Trophoblast cell (in vitro differentiated cells and primary cell): ENCODE data around the gene CATSPER1.

Experiments used
- DNase-seq, 2 donors: peaks; one replicate each; pipeline ENCODE4 v3.0.0-alpha.2; 2016
- H2AFZ ChIP-seq: 2 replicates; pipeline ENCODE4 v1.6.1; 2013; ENCODE audit warnings: low read length, moderate library complexity, mild to moderate bottlenecking; ENCODE audit not compliant: insufficient read depth, poor library complexity
- H2AK5ac ChIP-seq: 2 replicates; pipeline ENCODE4 v1.6.1; 2013; ENCODE audit warnings: mild to moderate bottlenecking, low read length
- H2BK120ac ChIP-seq: 2 replicates; pipeline ENCODE4 v1.6.1; 2013; ENCODE audit warnings: low read length, mild to moderate bottlenecking, moderate library complexity; ENCODE audit not compliant: insufficient read depth, poor library complexity
- H2BK12ac ChIP-seq: 2 replicates; pipeline ENCODE4 v1.6.1; 2013; ENCODE audit warnings: mild to moderate bottlenecking, low read length, moderate library complexity
- H2BK5ac ChIP-seq: 2 replicates; pipeline ENCODE4 v1.6.1; 2013; ENCODE audit warnings: low read length, low read depth, moderate library complexity, mild to moderate bottlenecking; ENCODE audit not compliant: poor library complexity
- H3K14ac ChIP-seq: 2 replicates; pipeline ENCODE4 v1.6.1; 2013; ENCODE audit warnings: mild to moderate bottlenecking, low read length
- H3K18ac ChIP-seq: 2 replicates; pipeline ENCODE4 v1.6.1; 2013; ENCODE audit warnings: mild to moderate bottlenecking, low read length
- H3K23ac ChIP-seq: 2 replicates; pipeline ENCODE4 v1.6.1; 2013; ENCODE audit warnings: low read length
- H3K27ac ChIP-seq: 2 replicates; pipeline ENCODE4 v1.5.1; 2013; ENCODE audit warnings: low read depth, mild to moderate bottlenecking, inconsistent platforms, low read length, moderate library complexity
- H3K27me3 ChIP-seq: 2 replicates; pipeline ENCODE4 v1.6.1; 2013; ENCODE audit warnings: inconsistent platforms, mild to moderate bottlenecking, low read length, moderate library complexity; ENCODE audit not compliant: insufficient read depth
- H3K36me3 ChIP-seq, 2 experiments: 1 replicate in 1 of 2; 2 replicates in 1 of 2; pipeline ENCODE4 v1.6.1; 2013; ENCODE audit warnings: low read length in 2 of 2, mild to moderate bottlenecking in 2 of 2, moderate library complexity in 1 of 2; ENCODE audit not compliant: insufficient read depth in 2 of 2, control insufficient read depth in 1 of 2
- H3K4ac ChIP-seq: 2 replicates; pipeline ENCODE4 v1.6.1; 2013; ENCODE audit warnings: low read depth, mild to moderate bottlenecking, low read length, moderate library complexity
- H3K4me1 ChIP-seq, 2 experiments: 1 replicate in 1 of 2; 2 replicates in 1 of 2; pipeline ENCODE4 v1.6.1; 2013; ENCODE audit warnings: low read length in 2 of 2, mild to moderate bottlenecking in 2 of 2, moderate library complexity in 1 of 2; ENCODE audit not compliant: insufficient read depth in 2 of 2, control insufficient read depth in 1 of 2
- H3K4me2 ChIP-seq: 2 replicates; pipeline ENCODE4 v1.6.1; 2013; ENCODE audit warnings: inconsistent platforms, mild to moderate bottlenecking, low read length, moderate library complexity
- H3K4me3 ChIP-seq: 2 replicates; pipeline ENCODE4 v1.5.1; 2013; ENCODE audit warnings: mild to moderate bottlenecking, low read depth, low read length, inconsistent platforms
- H3K79me1 ChIP-seq: one replicate; pipeline ENCODE4 v1.6.1; 2013; ENCODE audit warnings: low read length
- H3K79me2 ChIP-seq: 2 replicates; pipeline ENCODE4 v1.6.1; 2013; ENCODE audit warnings: low read length, mild to moderate bottlenecking; ENCODE audit not compliant: control insufficient read depth, insufficient read depth, poor library complexity
- H3K9ac ChIP-seq: 2 replicates; pipeline ENCODE4 v1.6.1; 2013; ENCODE audit warnings: mild to moderate bottlenecking, low read length
- H3K9me3 ChIP-seq: 2 replicates; pipeline ENCODE4 v1.6.1; 2013; ENCODE audit warnings: low read depth, mild to moderate bottlenecking, control low read depth, inconsistent platforms, low read length; ENCODE audit not compliant: insufficient read depth
- H4K12ac ChIP-seq: 2 replicates; pipeline ENCODE4 v1.6.1; 2013; ENCODE audit warnings: low read depth, mild to moderate bottlenecking, low read length, moderate library complexity
- H4K8ac ChIP-seq: 2 replicates; pipeline ENCODE4 v1.6.1; 2013; ENCODE audit warnings: low read depth, mild to moderate bottlenecking, low read length, moderate library complexity
- H4K91ac ChIP-seq: one replicate; pipeline ENCODE4 v1.6.1; 2013; ENCODE audit warnings: low read depth, mild to moderate bottlenecking, low read length, moderate library complexity
- WGBS: extraction: QIAGEN DNeasy Blood & Tissue Kit; methylation state at CpG from one replicate; pipeline ENCODE4 v1.1.7; 2013; ENCODE audit warnings: missing lambda C conversion rate; ENCODE audit not compliant: insufficient read length, insufficient coverage; ENCODE audit errors: extremely low coverage; 5-methylcytosine and 5-hydroxymethylcytosine counted together

CATSPER1 gene

GRCh38 chr11:66013762-66014100, 12.5 kb downstream of the CATSPER1 start:
- no peak overlapping the region for H3K4me2 ChIP-seq
- H2BK12ac ChIP-seq = peak overlapping the region; percentile 95
- no peak for DNase-seq
- H3K36me3 ChIP-seq = no peaks in the 10 kb centered on the region
- H2AK5ac ChIP-seq = peak overlapping the region; percentile 75
- no peaks in the 10 kb centered on the region for H3K27me3 ChIP-seq
- no peak overlapping the region for H3K23ac ChIP-seq
- peak overlapping the region; percentile 95 for H4K91ac ChIP-seq
- H3K4ac ChIP-seq = peak overlapping the region; percentile 0
- no peak overlapping the region for H2AFZ ChIP-seq
- H4K12ac ChIP-seq = no peak overlapping the region
- H2BK120ac ChIP-seq = peak overlapping the region; percentile 92
- no peak overlapping the region for H3K9ac ChIP-seq
- H3K27ac ChIP-seq = peak overlapping the region; percentile 76
- H2BK5ac ChIP-seq = peak overlapping the region; percentile 54
- no CpG with 5 or more reads among the region's 7 CpGs for WGBS
- H4K8ac ChIP-seq = peak overlapping the region; percentile 33
- no peaks in the 10 kb centered on the region for H3K9me3 ChIP-seq
- no peak overlapping the region for H3K14ac ChIP-seq
- no peak overlapping the region for H3K4me3 ChIP-seq
- peaks cover 3% of the 10 kb centered on the region for H3K79me2 ChIP-seq
- H3K18ac ChIP-seq = peak overlapping the region; percentile 75
- peaks cover 37 to 41% of the 10 kb centered on the region in 2 experiments for H3K4me1 ChIP-seq
- H3K79me1 ChIP-seq = peaks cover 19% of the 10 kb centered on the region

- Histone ChIP-seq H4K12ac (no peak overlapping the region), H3K9me3 (no peaks in the 10 kb centered on the region), H3K4me2 (peak overlapping the region; percentile 41), H3K9ac (no peak overlapping the region), H2AK5ac (peak overlapping the region; percentile 75), H3K14ac (peak overlapping the region; percentile 62), H3K23ac (no peak overlapping the region), H3K4me1 (peaks cover 43 to 44% of the 10 kb centered on the region in 2 experiments), H2BK120ac (peak overlapping the region; percentile 92), H3K79me1 (peaks cover 19% of the 10 kb centered on the region), H2BK12ac (peak overlapping the region; percentile 95), H4K8ac (peak overlapping the region; percentile 13), H3K27ac (peak overlapping the region; percentile 76), H3K4me3 (no peak overlapping the region), H3K27me3 (no peaks in the 10 kb centered on the region), H3K79me2 (peaks cover 3% of the 10 kb centered on the region), H3K36me3 (no peaks in the 10 kb centered on the region), H3K18ac (peak overlapping the region; percentile 92), H2BK5ac (peak overlapping the region; percentile 54), H4K91ac (peak overlapping the region; percentile 95), H3K4ac (peak overlapping the region; percentile 0), H2AFZ (peak overlapping the region; percentile 1)
- DNase-seq = peak; percentile 85 to 91
- no CpG with 5 or more reads among the region's 12 CpGs for WGBS
These were observed 13.1 kb downstream of the CATSPER1 start for GRCh38 chr11:66012946-66013761.

- Histone ChIP-seq H2AFZ (no peak overlapping the region), H3K27ac (peak overlapping the region; percentile 90), H3K36me3 (no peaks in the 10 kb centered on the region), H3K79me2 (peaks cover 3% of the 10 kb centered on the region), H3K4me1 (peaks cover 43 to 44% of the 10 kb centered on the region in 2 experiments), H3K23ac (no peak overlapping the region), H2AK5ac (no peak overlapping the region), H2BK5ac (peak overlapping the region; percentile 15), H3K18ac (no peak overlapping the region), H2BK12ac (peak overlapping the region; percentile 92), H4K12ac (no peak overlapping the region), H3K4me3 (no peak overlapping the region), H3K79me1 (peaks cover 19% of the 10 kb centered on the region), H3K4me2 (peak overlapping the region; percentile 41), H4K91ac (peak overlapping the region; percentile 95), H3K4ac (peak overlapping the region; percentile 61), H2BK120ac (no peak overlapping the region), H3K9ac (no peak overlapping the region), H3K14ac (no peak overlapping the region), H3K27me3 (no peaks in the 10 kb centered on the region), H3K9me3 (no peaks in the 10 kb centered on the region), H4K8ac (no peak overlapping the region)
- DNase-seq = peak in 1 of 2 donors; percentile 42
- no CpG with 5 or more reads among the region's 12 CpGs for WGBS
These were observed 13.8 kb downstream of the CATSPER1 start for GRCh38 chr11:66012371-66012945.

GRCh38 chr11:66011785-66012303, 14.4 kb downstream of the CATSPER1 start, which contains the start of gene CST6:
TSS of gene CST6 (plus strand) at chr11:66012008. CDS start at chr11:66012045, 37 bp downstream.
- Histone ChIP-seq H3K79me2 (peaks cover 3% of the 10 kb centered on the region), H3K9me3 (no peaks in the 10 kb centered on the region), H3K27me3 (no peaks in the 10 kb centered on the region), H3K9ac (peak within 1 kb of the TSS; percentile 3), H2AFZ (peak within 1 kb of the TSS; percentile 50), H2BK120ac (peak within 1 kb of the TSS; percentile 85), H3K4ac (peak within 1 kb of the TSS; percentile 61), H2BK12ac (peak within 1 kb of the TSS; percentile 92), H3K36me3 (no peaks in the 10 kb centered on the region), H3K18ac (peak within 1 kb of the TSS; percentile 78), H4K8ac (peak within 1 kb of the TSS; percentile 44), H3K4me3 (peak within 1 kb of the TSS; percentile 31), H3K79me1 (peaks cover 19% of the 10 kb centered on the region), H4K12ac (peak within 1 kb of the TSS; percentile 23), H3K27ac (peak within 1 kb of the TSS; percentile 90), H3K4me2 (peak within 1 kb of the TSS; percentile 53), H3K4me1 (peaks cover 45 to 50% of the 10 kb centered on the region in 2 experiments), H2AK5ac (peak within 1 kb of the TSS; percentile 24), H3K14ac (peak within 1 kb of the TSS; percentile 83), H3K23ac (no peak within 1 kb of the TSS), H4K91ac (peak within 1 kb of the TSS; percentile 95), H2BK5ac (peak within 1 kb of the TSS; percentile 69)
- WGBS = no CpG with 5 or more reads among the region's 61 CpGs
- DNase-seq = peak in 1 of 2 donors; percentile 35
